SIG-M5 (cell line): ENCODE measurements around the gene ADAD1.
"Not testable (repeated sequence)": the region's sequence is repeated elsewhere in the genome, so short reads cannot be mapped to it uniquely, and the experiment has no call there.

Source experiments
- DNase-seq: peaks from one replicate; lab custom pipeline; 2025; lab: John Stamatoyannopoulos, UW

ADAD1 gene

GRCh38 chr4:122378711-122379110 lies at the start of gene ADAD1:
TSS of gene ADAD1 (plus strand) at chr4:122379011. CDS start at chr4:122380070, 1,059 bp downstream.
- DNase-seq, result no peak

GRCh38 chr4:122329876-122330565 lies 48.8 kb upstream of the ADAD1 start:
- DNase-seq, result no peak

DNA sequence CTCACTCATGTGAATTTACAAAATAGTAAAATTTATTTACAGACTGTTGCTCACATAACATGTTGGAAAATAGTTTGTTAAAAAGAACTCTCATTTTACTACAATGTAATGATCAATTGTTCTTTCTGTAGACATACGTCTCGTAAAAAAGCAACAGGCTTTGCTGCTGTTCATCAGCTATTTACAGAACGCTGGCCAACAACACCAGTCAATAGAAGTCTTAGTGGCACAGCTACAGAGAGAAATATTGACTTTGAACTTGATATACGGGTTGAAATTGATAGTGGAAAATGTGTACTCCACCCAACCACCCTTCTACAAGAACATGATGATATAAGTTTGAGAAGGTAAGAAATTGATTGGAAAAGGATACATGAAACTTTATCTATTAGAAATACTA lies 47.6 kb upstream of the ADAD1 start:
- no peak for DNase-seq

GRCh38 chr4:122334828-122335227 lies 44.0 kb upstream of the ADAD1 start:
- DNase-seq, result no peak

- DNase-seq, result no peak
These were observed 36.9 kb upstream of the ADAD1 start for GRCh38 chr4:122341886-122342285.

DNA sequence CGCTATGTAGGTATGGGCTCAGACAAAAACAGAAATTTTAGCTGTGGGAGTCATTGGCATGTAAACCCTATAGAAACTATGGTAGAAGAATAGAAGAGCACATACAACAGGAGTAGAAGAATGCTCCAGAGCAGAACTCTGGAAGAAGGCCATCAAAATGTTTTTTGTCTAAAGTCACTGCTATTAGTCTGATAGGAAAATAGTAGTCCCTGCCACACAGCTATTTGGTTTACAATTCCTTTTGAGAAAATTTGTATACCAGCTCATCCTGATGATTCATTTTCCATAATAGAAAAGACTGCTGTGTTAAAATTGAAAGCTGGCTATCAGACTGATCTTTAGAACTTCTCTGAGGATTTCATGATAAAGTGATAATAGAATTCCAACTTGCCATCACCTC lies 32.8 kb upstream of the ADAD1 start:
- no peak for DNase-seq

- DNase-seq, result no peak
These were observed 32.3 kb upstream of the ADAD1 start for GRCh38 chr4:122346503-122346902.

DNA sequence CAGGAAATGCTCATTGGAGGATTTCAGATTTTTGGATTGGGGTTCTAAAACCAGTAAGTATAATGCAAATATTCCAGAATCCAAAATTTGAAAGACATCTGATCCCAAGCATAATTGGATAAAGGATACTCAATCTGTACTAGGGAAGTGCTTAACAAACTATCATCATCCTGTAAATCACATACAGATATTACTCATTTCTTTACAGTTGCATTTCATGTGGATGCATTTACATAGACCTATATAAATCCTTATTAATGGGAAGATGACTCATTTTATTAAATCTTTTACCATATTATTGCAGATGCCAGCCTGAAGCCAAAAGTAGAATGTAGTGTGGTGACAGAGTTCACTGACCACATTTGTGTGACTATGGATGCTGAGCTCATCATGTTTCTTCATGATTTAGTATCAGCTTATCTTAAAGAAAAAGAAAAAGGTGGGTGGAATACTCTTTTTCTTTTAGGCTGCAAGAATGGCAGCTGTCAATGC lies 22.4 kb upstream of the ADAD1 start:
- no peak for DNase-seq

DNA sequence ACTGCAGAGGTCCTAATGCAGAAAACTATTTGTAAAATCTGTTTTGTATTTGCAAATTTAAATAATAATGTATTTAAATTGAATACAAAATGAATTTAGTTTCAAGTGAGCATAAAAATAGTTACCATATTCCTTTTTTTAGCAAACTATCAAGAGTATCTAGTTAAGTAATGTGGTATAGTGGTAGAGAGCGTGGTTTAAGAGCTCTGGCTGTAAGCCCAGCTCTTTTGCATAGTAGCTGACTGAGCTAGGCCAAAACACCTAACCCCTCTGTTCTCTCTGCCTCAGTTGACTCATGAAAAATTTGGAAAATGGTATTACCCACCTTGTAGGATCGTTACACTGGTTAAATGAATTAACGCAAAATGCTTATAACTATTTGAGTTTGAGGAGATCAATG lies 18.1 kb upstream of the ADAD1 start:
- no peak for DNase-seq

GRCh38 chr4:122364700-122365404 lies 14.0 kb upstream of the ADAD1 start:
- no peak for DNase-seq

DNA sequence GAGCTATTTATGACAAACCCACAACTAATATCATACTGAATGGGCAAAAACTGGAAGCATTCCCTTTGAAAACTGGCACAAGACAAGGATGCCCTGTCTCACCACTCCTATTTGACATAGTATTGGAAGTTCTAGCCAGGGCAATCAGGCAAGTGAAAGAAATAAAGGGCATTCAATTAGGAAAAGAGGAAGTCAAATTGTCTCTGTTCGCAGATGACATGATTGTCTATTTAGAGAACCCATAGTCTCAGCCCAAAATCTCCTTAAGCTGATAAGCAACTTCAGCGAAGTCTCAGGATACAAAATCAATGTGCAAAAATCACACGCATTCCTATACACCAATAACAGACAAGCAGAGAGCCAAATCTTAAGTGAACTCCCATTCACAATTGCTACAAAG lies 10.0 kb upstream of the ADAD1 start:
- not testable (repeated sequence) for DNase-seq

GRCh38 chr4:122377352-122377751 lies 1.5 kb upstream of the ADAD1 start:
- no peak for DNase-seq

DNA sequence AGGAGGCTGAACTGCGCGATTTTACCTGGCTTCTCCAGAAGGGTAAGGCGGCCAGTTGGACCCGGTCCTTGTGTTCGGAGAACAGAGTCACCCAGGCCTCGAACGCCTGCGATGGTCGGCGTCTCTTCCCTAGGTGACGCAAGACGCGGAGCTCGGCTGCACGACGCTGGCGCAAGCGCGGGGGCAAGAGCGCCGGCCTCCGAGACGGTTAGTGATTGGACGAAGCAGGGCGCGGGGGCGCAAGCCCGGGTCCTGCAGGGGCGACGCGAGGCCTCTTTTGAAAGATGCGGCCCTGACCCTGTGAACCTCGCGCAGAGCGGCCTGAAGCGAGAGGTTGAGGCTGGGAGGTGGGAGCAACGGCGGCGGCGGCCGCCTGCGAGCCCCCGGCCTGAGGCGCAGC lies 428 bp downstream of the ADAD1 start:
- DNase-seq, result no peak

DNA sequence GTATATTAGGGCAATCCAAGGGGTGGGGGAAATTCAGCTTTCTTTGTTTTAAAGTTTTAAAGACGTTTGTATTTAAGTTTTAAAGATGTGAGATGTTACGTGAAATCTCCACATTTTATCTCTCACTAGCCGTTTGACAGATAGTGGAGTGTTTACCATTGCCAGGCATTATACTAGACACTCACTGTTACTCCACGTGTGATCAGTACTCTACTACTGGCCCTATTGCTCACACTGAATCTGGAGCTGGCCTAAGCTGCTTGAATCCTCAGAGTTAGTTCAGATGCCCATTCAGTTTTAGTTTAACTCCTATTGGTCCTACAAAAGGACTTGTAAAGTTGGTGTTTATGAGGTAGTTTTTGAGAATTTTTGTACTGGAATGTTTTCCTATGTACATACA lies 4.5 kb downstream of the ADAD1 start:
- no peak for DNase-seq

DNA sequence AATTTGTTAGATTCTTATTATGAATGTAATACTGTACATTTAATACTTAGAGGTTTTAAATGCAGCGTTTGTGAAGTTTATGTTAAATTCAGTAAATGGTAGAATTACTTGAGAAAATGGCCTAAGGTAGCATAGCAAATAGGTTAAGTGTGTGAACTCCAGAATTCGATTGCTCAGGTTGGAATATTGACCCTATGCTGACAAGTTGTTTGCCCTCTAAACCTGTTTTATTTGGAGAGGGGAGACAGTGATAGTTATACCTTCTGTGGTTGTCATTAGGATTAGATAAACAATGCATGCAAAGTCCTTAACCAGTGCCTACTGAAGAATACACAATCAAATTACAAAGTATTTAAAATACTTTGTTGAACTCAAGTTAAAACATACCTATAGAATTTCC lies 5.4 kb downstream of the ADAD1 start:
- no peak for DNase-seq

DNA sequence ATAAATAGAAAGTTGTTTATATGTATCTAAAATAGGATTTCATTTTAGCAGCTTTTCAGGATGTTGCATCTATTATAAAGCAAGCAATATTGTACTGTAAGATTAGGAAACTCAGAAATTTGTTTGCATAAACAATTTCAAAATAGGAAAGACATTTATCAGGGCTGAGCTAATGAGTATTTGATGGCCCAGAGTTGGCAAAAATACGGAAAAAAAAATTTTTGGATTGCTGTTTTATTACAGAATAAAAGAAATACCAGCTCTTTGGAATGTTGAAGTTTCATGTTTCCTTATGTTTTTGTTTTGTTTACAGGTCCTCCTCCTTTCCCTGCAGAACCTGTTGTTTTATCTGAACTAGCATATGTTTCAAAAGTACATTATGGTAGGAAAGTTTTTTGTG lies 14.5 kb downstream of the ADAD1 start:
- DNase-seq, result no peak

GRCh38 chr4:122403861-122404260 lies 25.1 kb downstream of the ADAD1 start:
- DNase-seq, result no peak

GRCh38 chr4:122412547-122412946 lies 33.7 kb downstream of the ADAD1 start:
- DNase-seq, result no peak

DNA sequence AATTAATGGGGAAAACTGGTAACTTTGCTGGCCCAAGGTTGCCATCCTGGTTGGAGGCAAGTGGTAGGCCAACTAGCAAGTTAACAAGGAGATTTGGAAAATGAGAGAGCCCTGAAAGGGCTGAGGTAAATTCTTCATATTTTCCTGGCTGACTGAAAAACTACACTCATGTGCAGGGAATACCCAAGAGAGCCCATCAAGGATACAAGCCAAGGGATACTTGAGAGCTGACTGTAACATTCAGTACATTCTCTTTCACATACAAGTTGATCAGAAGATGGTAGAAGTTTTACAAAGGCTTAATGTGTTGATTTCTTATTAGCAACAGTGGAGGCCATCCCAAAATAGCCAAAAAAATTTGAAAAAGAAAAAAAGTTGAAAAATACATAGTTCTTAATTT lies 44.4 kb downstream of the ADAD1 start:
- DNase-seq, result no peak

- no peak for DNase-seq
These were observed 52.5 kb downstream of the ADAD1 start for GRCh38 chr4:122431351-122431750.

DNA sequence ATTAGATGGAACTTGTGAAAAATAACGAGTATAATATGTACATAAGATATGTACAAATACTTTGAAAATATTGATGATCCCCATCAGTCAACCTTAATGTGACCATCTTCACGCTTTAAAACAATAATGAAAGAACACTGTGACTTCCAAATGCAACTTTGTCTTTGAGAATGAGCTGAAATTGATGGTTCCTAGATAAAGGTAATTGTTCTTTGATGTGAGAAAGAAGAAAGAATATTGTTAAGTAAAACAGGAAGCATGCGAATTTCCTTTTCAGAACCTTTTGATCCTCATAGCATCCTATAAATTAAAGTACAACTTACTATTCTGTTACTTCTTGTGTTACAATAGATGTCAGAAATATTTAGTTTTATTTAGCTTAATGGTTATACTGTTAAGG lies 55.5 kb downstream of the ADAD1 start:
- no peak for DNase-seq

- DNase-seq, result no peak
These were observed 72.0 kb downstream of the ADAD1 start for GRCh38 chr4:122450847-122451246.

GRCh38 chr4:122453384-122453995 lies 74.7 kb downstream of the ADAD1 start:
- no peak for DNase-seq
